ENCODE results near the gene DNAH11.
"Not testable (repeated sequence)": the region's sequence is repeated elsewhere in the genome, so short reads cannot be mapped to it uniquely, and the experiment has no call there.

DNAH11 gene

DNA sequence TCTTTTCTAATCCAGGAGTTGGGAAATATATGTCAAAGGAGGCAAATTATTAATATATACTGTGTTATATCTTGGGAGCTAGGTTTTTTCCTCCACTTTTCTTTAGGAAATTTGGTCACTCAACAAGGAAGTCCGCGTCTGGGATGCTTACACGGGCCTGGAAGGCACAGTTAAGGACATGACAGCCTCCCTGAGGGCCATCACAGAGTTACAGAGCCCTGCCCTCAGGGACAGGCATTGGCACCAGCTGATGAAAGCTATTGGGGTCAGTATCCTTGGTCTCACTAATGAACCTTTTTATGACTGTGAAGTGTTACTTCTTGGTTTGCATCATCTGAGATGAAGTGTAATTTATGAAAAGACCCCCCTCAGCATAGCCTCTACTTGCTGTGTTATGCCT lies 74.7 kb downstream of the DNAH11 start:
- DNase-seq (ENCODE audit: low spot score) = no peak

DNA sequence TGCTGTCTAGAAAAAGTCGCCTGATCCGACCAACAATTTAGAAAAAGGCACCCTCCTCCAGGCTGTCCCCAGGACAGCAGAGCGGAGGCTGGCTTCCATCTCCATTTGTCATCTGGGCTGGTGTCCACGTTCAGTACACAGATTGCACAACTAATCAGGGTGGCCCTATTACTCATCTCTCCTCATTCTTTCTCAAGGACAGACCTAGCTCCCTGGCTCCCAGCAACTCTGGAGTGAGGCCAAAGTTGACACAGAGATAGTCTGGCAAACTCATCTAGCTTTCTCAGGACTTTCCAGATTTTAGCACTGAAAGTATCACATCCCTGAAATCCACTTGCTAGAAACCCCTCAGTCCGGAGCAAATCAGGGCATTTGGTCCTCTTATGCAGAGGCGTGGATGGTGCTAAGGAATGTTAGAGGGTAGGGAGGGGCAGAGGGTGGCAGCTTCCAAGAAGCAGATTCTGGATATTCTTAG lies 75.1 kb downstream of the DNAH11 start:
- no peak for DNase-seq (ENCODE audit: low spot score)

DNA sequence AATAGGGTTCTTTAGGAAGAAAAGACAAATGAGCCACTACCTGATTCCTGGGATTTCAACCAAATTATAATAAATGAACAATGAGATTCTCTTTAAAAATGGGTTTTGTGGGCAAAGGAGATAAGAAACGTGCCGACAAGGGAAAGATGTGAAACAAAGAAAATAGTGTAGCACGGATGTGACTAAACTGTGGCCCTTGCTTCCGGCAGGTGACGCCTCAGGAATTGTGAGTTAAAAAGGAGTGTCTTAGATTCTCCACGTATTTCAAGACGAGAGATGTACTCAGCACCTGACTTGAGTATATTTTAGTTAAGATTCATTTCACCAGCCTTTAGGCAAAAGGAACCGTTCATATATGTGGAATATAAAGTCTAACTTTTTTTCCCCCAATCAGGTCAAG lies 75.9 kb downstream of the DNAH11 start:
- DNase-seq (ENCODE audit: low spot score) = no peak

DNA sequence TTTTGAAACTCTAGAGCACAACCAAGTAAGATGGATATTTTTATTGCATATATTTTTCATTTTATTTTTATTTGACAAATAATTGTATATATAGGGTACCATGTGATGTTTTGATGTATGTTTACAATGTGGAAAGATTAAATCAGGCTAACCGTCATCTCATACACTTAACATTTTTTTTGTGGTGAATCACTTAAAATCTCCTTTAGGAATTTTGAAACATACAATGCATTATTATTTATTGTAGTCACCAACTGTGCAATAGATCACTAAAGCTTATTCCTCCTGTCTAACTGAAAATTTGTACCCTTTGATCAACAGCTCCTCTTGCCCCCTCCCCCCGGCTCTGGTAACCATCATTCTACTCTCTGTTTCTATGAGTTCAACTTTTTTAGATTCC lies 77.2 kb downstream of the DNAH11 start:
- no peak for DNase-seq (ENCODE audit: low spot score)

DNA sequence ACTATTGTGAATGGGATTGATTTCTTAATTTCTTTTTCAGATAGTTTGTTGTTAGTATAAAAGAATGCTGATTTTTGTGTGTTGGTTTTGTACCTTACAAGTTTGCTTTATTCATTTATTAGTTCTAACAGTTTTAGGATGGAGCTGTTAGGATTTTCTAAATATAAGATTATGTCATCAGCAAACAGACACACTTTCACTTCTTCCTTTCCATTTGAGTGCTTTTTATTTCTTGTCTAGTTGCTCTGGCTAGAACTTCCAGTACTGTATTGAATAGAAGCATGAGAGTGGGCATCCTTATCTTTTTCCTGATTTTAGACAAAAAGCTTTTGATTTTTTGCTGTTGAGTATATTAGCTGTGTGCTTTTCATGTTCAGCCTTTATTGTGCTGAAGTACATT lies 81.5 kb downstream of the DNAH11 start:
- DNase-seq (ENCODE audit: low spot score) = no peak

DNA sequence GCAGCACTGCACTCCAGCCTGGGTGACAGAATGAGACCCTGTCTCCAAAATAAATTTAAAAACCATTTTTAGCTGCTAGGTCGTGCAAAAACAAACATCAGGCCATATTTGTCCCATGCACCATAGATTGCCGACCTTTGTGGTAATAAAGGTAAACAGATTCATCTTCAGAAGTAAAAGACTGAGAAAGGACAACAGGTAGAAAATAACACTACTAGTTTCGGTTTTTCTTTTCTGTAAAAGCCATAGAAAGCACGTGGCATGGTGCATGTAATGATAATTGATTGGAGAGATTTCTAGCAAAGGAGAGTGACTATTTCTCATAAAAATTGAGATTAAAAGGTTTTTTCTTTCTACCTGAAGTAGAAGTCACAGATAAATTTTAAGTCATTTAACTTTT lies 93.9 kb downstream of the DNAH11 start:
- no peak for DNase-seq (ENCODE audit: low spot score)

DNA sequence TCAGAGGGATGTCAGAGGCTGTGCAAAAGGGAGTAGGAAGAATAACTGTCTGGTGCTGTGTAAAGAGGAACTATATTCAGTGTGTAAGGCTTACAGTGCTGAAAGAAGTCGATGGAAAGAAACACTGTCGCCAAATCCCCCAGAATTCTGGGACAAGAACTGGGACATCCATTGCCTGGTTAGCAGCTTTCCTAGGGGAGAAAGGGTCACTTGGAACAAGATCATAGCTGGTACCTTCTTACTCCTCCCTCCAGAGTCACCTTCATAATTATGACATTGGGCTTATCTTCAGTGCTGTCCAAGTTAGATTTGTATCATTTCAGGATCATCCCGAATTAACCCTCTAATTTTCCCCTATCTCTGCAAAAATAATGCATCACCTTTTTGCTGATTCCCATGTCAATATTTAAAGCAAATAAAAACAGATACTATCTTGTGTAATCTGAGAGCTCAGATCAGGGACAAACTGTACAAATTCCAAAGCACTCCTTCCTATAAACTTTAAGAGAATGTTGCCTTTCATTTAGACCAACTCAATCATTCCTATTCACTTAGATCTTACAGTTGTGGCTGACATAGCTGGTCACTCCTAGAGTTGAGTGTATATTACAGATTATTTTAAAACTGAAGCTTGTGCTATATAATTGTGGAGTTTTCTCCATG lies 96.5 kb downstream of the DNAH11 start:
- DNase-seq (ENCODE audit: low spot score) = no peak

DNA sequence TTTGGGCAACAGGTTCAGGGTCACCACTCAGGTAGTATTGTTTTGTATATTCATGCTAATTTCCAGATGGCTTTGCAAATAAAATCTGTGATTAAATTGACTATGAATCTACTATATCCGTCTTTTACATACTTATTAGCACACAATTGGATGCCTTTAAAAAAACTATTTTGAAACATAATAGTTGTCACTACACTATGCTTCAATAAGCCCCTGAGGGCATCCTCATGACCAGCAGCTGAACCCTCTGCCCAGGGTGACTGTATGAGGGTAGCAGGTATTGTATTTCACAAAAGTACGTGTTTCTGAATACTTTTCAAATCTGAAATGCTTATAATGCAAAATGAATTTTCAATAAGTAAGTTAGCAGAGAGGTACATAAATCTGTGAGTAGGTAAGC lies 97.3 kb downstream of the DNAH11 start:
- DNase-seq (ENCODE audit: low spot score) = no peak

DNA sequence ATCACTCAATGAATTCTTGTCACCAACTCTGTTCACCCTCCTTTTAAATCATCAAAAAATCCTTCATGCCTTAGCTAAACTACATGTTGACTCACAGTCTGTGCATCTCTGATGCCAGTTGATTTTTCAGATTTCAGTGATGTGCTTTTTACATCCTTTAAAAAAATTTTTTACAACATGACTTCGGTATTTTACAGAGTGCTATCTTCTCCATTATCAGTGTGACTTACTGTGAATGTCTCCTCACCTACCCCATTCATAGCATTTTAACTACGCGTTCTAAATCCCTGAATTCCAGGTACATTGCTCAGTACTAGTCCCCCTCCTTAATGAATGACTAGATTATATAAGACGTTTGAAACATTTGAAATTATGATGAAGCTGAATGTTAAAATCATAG lies 98.7 kb downstream of the DNAH11 start:
- no peak for DNase-seq (ENCODE audit: low spot score)

DNA sequence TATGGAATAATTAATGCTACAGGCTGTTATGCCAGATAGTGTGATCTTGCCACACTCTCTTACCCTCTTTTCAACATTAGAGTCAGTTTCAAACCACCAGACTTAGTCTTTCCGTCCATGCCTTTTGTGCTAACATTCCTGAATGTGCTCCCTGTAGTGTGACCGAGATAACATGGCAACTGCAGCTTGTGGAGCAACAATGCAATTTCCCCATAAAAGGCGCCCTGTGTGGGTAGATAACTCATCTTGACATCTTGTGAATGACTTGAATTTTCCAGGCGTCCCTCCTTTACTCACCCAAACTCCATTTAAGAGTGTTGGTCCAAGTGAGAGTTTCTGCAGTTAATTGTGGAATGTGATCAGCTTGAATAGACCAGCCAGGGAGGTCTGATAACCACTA lies 99.6 kb downstream of the DNAH11 start:
- no peak for DNase-seq (ENCODE audit: low spot score)

DNA sequence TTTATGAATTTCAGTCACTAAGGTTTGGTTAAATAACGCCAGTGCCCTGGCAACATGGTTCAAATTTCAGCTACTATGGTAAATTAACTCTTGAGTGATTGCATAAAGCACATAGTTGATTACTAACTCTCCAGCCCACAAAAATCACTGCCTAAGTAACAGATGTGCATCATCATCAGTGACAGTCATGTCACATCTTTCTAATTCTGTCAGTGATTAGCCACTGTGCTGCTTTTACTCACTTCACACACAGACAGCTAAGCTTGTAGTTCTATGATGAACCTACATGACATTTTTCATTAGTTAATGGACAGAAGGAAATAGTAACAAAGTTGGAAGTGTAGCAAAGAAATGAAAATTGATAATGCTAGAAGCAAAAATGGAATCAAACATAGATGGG lies 108.9 kb downstream of the DNAH11 start:
- no peak for DNase-seq (ENCODE audit: low spot score)

DNA sequence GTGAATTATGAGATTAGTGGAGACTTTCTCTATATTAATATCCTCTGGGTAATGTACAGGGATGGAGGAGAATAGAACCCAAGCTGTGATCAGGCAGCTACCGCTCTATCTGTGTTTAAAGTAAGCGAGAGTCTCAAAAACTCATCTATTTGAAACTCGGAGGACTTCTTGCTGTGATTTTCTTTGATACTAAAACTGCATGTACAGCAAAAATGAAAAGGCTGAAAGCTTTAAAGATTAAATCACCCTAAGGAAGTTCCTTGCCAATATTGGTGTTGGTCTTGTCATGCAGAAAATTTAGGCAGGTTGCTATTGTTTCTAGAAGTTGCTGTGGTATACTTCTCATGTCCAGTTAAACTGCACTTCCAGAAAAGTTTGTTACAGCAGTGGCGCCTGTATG lies 110.8 kb downstream of the DNAH11 start:
- DNase-seq (ENCODE audit: low spot score) = no peak

DNA sequence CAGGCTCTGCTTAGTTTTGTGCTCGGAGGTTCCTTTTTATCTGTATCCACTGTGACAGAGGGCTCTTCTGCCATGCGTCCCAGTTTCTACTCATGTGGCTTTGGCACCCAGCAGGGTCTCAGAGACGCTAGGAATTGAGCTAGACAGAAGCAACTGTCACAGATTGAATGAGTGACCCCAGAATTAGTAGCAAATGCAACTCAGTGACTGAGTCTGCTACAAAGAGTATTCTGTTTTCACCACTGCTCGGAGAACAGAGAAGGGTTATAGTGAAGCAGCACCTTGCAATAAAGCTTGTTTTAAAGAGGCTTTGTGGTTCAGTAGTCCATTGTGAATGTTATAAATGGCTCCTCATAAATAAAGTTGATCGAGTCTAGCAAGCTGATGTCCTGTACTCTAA lies 113.2 kb downstream of the DNAH11 start:
- peak; percentile 67 for DNase-seq (ENCODE audit: low spot score)

DNA sequence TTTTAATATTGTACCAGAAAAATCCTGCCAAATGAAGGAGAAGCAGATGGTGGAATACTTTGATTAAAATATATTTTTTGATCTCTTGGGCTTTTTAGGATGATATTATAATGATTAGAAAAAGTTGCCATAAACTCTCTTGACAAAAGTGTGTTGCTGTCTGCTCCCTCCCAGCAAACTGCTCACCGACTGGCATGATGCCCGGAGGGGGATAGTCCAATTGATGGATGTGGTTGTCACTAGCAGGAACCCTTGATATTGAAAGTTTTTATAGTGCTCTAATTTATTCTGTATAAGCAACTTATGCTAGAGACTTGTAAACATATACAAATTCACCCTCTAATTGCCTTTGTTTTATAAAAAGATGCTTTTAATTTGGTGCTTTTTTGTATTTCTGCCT lies 114.0 kb downstream of the DNAH11 start:
- peak; percentile 8 for DNase-seq (ENCODE audit: low spot score)

DNA sequence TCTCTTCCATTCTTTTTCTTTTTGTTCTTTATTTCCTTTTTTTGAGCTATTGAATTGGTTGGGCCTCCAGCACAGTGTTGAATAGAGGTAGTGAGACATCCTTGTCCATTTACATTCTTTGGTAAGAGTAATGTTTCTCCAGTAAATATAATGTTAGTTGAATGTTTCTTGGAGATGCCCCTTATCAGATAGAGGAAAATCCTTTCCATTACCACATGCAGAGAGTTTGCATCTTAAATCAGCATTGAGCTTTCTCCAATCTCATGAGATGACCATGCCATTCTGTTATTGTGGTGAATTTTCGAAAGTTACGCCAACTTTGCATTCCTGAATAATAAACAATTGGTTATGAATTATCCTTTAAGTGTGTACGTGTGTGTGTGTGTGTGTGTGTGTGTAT lies 127.7 kb downstream of the DNAH11 start:
- DNase-seq (ENCODE audit: low spot score) = no peak

DNA sequence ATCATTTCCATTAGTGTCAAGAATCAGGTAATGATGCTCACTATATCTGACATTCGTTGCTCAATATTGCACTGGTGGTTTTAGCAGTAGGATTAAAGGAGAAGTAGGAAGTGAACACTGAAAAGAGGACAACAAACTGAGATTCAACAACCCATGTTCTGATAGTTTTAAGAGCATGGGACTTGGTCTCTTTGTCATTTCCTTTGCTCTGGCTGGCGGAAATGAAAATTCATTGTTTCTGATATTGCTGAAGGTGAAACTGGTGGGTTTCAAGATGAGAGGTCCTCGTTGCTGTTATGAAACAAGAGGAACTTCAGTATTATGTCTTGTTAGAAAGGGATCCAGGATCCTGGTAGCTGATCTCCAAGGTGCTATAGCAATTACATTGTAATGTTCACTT lies 129.0 kb downstream of the DNAH11 start:
- DNase-seq (ENCODE audit: low spot score) = no peak

DNA sequence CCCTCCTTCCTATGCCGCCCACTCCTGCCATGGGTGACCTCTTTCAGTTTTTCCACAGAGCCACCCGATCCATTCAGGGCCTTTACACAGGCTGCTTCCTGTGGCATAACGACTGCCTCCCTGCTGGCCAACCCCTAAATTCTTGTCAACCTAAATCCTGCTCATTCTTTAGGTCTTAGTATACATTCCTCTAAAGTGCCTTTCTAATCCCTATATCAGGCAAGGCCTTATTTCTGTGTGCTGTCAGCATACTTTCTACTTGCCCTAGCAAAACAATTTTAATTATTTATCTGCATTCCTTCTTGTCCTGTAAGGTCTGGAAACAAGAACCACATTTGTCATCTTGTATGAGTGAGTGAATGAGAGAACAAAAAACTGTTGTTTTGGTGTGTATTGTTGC lies 132.4 kb downstream of the DNAH11 start:
- peak; percentile 26 for DNase-seq (ENCODE audit: low spot score)

DNA sequence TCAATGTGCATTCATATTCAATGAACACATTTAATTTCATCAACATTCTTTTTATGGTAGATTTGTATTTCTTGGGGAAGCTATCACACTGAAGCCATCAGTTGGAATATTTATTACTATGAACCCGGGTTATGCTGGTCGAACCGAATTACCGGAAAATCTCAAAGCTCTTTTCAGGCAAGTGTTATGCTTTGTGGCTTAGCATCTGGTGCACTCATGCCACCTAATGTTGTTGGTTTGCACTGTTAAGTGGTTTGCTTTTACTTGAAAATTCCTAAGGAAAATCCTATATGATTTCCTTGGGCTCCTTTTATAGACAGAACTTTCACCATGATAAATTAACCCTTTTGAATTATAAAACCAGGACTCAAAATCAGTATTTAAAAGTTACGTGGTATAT lies 147.9 kb downstream of the DNAH11 start:
- peak; percentile 42 for DNase-seq (ENCODE audit: low spot score)

DNA sequence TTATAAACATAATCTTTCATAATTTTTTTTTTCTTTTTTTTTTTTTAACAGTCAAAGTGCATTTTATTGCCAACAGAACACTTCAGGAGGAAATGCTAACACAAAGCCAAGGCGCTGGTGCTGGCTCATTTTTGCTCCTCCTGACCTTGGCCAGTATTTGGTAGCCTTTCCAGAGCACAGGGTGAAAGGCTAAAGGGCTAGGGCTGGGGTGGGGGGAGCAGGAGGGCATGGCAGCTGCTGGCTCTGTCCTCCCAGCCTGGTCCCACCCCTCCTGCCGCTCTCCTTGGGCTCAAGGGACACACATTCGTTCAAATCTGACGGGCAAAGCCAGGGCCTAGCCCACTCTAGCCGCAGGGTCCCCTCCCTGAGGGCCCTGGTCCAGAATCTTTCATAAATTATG lies 148.3 kb downstream of the DNAH11 start:
- not testable (repeated sequence) for DNase-seq (ENCODE audit: low spot score)

DNA sequence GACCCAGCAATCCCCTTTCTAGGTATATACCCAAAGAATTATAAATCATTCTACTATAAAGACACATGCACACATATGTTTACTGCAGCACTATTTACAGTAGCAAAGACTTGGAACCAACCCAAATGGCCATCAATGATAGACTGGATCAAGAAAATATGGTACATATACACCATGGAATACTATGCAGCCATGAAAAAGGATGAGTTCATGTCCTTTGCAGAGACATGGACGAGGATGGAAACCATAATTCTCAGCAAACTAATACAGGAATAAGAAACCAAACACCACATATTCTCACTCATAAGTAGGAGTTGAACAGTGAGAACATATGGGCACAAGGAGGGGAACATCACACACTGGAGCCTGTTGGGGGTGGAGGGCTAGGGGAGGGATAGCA lies 157.7 kb downstream of the DNAH11 start:
- not testable (repeated sequence) for DNase-seq (ENCODE audit: low spot score)

DNA sequence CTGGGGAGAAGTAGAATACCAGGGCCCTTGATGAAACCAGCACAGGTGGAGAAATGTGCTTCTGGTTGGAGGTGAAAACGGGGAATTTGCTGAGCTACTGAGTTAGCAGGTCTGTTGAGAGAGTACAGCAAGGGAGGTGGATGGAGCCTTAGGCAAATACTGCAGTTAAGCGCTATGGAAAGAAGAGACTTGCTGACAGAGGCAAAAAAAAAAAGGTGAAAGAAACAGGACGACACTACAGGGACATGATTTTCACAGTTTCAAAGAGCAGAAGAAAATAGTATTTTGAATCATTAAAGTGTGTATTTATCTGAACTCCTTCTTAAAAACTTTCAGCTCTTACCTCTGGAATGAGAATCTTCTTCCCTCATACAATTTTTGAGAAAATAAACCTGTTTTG lies 159.5 kb downstream of the DNAH11 start:
- DNase-seq (ENCODE audit: low spot score) = no peak

DNA sequence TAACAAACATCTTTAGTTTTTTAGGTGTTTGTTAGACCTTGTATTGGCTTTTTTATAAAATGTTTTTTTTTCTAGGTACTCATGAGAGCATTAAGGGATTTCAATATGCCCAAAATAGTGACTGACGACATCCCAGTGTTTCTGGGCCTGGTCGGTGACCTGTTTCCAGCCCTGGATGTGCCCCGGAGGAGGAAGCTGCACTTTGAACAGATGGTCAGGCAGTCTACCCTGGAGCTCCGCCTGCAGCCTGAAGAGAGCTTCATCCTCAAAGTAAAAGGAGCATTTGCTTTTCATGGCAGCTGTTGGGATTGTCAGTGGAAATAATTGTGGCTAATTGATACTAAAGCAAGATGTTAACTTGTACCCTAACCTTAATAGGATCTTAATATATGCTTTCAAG lies 161.5 kb downstream of the DNAH11 start:
- DNase-seq (ENCODE audit: low spot score) = no peak

DNA sequence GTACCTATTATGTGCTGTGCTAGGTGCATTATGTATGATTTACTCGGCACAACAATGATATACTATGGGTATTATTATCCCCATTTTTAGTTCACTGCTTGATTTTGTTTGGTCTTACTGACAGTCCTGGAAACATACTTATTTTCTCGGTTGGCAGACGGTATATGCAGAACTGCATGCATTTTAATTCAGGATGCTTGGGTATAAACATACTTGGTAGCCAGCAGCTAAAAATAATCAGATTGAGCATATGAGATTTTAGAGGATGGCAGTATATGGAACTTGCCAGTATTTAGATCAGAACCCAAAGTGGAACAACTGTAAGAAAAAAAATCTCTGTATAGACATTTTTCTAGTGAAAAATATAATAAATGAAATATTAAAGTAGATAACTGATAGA lies 163.3 kb downstream of the DNAH11 start:
- DNase-seq (ENCODE audit: low spot score) = no peak

DNA sequence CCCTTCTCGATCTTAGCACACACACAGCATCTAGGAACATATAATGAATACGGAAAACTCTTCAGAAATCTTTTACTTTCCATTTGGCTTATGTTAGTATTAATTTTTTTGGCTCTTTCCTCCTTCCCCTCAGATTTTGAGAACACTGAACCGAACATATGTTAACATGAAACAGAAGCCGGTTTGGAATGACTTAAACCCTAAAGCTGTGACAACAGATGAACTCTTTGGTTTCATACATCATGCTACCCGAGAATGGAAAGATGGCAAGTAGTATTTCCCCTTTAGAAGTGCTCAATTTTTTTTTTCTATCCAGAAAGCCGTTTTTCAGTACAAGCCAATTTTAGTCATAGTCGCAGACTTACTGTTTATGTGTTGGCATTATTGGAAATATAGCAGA lies 164.7 kb downstream of the DNAH11 start:
- no peak for DNase-seq (ENCODE audit: low spot score)

DNA sequence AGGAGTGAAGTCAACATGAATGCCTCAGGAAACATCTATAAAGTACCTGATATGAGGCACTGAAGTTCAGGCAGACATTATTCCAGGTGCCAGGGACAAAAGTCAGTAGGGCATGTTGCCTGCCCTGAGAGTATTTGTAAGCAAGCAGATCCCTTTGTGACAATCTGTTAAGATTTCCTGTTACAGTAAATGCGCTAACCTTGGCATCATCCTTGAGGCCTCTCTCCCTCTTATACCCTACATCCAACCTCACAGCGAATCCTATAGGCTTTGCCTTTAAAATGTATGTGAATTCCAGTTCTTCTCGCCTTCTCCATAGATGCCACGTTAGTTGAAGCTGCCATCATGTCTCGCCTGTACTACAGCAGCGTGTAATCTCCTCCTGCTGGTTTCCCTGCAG lies 165.3 kb downstream of the DNAH11 start:
- no peak for DNase-seq (ENCODE audit: low spot score)

Data from pons (tissue), 1 donor.